HG03460 (cell line): ENCODE data around the gene MAML2.

Source experiments
- ATAC-seq: cut with Tn5 transposase; IDR thresholded peaks from one replicate; pipeline ENCODE4 v1.9.1; 2021; ENCODE audit not compliant: unreplicated experiment

The MAML2 gene

GRCh38 chr11:96084610-96085318 is 258.2 kb downstream of the MAML2 start:
- ATAC-seq, result no peak

DNA sequence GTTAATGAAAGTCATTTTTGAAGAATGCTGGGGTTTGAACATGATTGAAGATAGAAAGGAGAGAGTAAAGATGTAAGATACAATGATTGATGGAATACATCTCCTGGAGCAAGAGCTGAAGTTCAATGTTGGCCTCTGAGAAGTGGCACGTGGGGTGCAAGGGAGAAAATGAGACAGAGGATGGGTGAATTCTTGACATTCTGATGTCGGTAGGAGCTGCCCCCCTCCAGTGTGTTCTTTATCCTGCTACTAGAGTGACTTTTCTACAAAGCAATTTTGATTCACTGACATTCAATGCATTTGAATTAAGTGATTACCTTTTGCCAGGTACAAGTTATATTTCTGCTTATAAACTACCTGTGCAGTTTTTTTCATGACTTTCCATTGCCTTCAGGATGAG is 260.1 kb downstream of the MAML2 start:
- no peak for ATAC-seq

GRCh38 chr11:96082002-96082899 is 260.7 kb downstream of the MAML2 start:
- ATAC-seq, result no peak

- ATAC-seq, result no peak
Observed at GRCh38 chr11:96081561-96081960, 261.4 kb downstream of the MAML2 start.

DNA sequence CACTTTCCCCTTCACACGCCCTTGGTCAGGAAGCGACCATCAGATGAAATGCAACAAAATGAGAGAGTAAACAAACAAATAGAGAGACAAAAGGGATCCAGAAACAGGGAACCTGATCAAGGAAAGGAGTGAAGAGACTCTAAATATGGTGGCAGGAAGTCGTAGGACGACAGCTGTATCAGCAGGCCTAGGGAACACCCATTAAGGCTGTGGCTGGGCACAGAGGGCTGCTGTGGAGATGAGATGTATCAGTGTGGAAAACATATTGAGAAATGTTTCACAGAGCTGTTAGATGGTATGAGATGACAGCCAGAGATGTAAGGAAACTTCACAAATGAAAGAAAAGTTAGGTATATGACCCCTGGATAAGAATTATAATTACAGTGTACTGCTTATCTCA is 263.3 kb downstream of the MAML2 start:
- no peak for ATAC-seq

GRCh38 chr11:96075532-96075959 is 267.4 kb downstream of the MAML2 start:
- peak; percentile 70 for ATAC-seq

DNA sequence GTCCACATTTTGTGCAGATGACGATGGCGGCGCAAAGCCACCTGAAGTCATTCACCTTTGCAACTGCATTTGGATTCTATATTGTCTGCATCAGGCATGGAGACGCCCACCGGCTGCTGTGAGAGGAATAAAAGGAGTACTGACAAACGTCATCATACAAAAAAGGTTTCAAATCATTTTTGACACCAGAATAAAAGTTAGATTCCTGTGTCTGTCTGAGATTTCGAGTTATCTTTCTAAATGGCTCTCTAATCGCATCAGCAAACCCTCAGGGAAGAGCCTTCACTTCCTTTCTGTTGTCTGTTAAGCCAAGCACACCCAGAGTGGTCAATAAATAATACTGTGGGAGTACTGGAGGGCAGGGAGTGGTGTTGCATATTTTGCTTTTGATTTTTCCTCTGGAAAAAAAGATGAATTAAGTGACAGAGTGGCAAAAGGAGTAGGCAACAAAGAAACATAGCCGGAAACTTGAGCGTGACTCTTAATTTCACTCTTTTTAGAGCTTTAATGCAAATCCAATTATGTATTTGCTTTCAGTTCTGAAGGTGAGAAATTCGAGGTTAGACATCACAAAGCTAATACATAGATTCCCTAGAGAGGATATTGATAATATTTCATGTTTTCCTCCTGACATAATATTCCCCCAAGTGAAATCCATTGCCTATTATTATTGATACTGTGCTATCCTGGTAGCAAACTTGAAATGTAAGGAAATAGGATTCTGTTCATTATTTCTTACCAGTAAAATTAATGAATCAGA is 268.3 kb downstream of the MAML2 start:
- no peak for ATAC-seq

DNA sequence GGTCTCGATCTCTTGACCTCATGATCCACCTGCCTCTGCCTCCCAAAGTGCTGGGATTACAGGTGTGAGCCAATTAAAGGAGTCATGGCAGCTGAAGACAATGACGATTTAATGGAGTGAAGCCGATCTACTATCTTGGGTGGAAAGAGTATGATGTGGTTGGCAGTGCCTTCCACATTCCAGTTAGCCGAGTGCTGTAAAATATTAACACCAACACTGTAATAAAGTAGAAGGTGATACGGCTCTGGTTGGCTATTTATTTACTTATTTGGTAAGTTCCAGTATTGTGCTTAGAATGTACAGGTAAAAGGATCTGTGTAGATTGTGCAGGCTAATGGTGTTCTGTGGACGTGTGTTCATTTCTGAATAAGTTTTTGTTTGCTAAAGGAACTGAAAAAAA is 269.5 kb downstream of the MAML2 start:
- no peak for ATAC-seq

DNA sequence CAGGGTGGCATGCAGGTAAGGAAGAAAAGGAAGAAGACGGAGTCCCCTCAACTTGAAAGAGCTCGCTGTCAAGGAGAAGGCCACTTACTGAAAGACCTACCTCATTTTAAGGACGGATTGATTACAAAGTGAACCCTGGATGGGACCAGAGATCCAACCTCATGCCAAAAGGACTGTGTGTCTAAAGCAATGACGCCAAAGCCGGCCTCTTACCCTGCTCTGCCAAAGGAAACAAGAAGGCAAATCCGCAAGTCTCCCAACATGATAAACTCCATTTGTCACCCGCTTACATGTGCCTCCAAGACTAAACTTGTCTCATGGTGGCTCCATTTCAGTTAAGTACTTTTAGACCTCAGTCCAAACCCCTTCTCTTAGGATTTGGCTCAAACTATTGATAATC is 270.4 kb downstream of the MAML2 start:
- no peak for ATAC-seq

GRCh38 chr11:96070453-96070852 is 272.5 kb downstream of the MAML2 start:
- no peak for ATAC-seq

DNA sequence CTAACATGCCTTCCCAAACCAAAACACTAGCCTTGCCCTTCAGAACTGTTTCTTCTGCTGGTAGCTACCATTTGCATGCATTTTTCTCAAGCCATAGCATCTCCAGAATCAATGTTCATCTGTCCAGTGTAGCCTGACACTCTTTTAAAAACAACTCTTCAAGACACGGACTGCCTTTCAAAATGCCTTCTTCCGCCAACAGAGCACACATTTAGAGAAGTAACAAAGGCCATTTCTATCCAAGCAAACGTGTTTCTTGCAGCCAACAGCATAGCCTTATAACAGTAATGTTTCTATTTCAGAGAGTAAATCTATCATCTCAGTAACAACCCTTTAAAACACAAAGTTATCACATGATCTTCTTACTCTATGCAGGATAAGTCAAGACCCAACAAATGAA is 275.8 kb downstream of the MAML2 start:
- no peak for ATAC-seq

GRCh38 chr11:96065379-96065778 is 277.6 kb downstream of the MAML2 start:
- no peak for ATAC-seq

GRCh38 chr11:96063886-96064285 is 279.1 kb downstream of the MAML2 start:
- ATAC-seq, result no peak

GRCh38 chr11:96063053-96063452 is 279.9 kb downstream of the MAML2 start:
- no peak for ATAC-seq

DNA sequence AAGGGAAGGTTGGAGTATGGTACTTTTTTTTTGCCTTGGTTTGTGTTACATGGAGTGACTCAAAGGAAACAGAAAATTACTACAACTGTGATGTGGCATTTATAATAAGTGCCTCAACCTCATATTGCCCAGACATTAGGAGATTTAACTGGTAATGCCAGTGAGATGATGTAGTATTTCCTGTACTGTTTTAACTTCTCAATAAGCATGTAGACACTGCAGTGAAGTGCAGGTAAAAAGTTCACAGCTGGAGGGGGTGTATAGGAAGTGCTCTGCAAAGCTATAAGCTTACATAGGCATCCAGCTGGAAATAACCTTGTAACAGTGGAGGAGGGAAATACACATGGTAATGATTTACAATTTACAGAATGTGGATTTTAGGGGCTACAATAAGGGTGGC is 280.9 kb downstream of the MAML2 start:
- ATAC-seq, result peak; percentile 88

GRCh38 chr11:96061730-96062129 is 281.3 kb downstream of the MAML2 start:
- ATAC-seq, result no peak

- ATAC-seq, result no peak
Observed at GRCh38 chr11:96061069-96061468, 281.9 kb downstream of the MAML2 start.

DNA sequence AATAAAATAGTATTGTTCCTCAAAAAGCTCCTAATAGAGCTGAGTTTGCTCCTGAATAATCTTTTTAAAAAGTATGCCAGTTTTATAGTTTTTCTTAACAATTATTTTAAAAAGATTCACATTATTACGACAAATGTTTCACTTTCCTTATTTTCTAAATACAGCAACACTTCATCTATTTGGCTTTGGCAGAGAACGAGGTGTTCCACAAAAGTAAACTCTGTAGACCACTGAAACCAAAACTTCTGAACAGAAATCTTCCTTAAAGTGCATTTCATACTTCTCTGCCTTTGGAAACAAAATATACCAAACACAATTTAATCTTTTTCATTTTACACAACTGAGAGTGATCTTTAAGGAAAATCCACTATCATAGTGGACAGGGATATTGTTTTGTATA is 285.5 kb downstream of the MAML2 start:
- ATAC-seq, result no peak

- no peak for ATAC-seq
Observed at GRCh38 chr11:96056576-96056975, 286.4 kb downstream of the MAML2 start.

- ATAC-seq, result no peak
Observed at GRCh38 chr11:96055706-96056387, 287.1 kb downstream of the MAML2 start.
